H1 (cell line): ENCODE data around the gene PRDM1. TPM values are rescaled to one million over a fixed set of nuclear protein-coding genes. Genes with fewer than 3 reads are reported as not detected.

Experiments used
- CBX5 ChIP-seq: fragments of 300-800, 300-1000 bp; sonication (generic); IDR thresholded peaks from 2 replicates; pipeline ENCODE4 v1.7.1; 2016; ENCODE audit warnings: antibody characterized with exemption, low read length, low read depth
- GTF2F1 ChIP-seq: IDR thresholded peaks from 2 replicates; pipeline ENCODE4 v1.6.1; 2012; ENCODE audit warnings: low read depth, low read length, improper control_type of control experiment, borderline replicate concordance
- JUND ChIP-seq: IDR thresholded peaks from 2 replicates; pipeline ENCODE4 v1.6.1; 2011; ENCODE audit warnings: mild to moderate bottlenecking, improper control_type of control experiment, low read length
- SP4 ChIP-seq: IDR thresholded peaks from 2 replicates; pipeline ENCODE4 v1.6.1; 2012; ENCODE audit warnings: low read length, inconsistent platforms
- TAF7 ChIP-seq: optimal IDR thresholded peaks from 2 replicates; pipeline ENCODE3; 2011; ENCODE audit warnings: low read depth, mild to moderate bottlenecking, inconsistent platforms, low read length, moderate library complexity, borderline replicate concordance
- polyA plus RNA-seq, 7 experiments: library from polyadenylated mRNA; depleted of rRNA in 3 of 7; stranded (reverse) in 5 of 7; unstranded in 2 of 7; fragments of >200 nt in 5 of 7; fragments of 200-250 nt in 2 of 7; gene quantifications; 1 replicate in 5 of 7; 2 replicates in 1 of 7; 4 replicates in 1 of 7; pipeline versions ENCODE4 v1.2.1 to v1.2.3, GENCODE V29; 2011 to 2013; ENCODE audit warnings: missing spikeins in 2 of 7, mixed read lengths in 2 of 7
- total RNA-seq: library from RNA; stranded (reverse); fragmentation: NEBNext Ultra II Directional; extraction: Animal tissue kit (Norgen Biotek cat#: 25700); gene quantifications from 2 replicates; pipeline ENCODE4 v1.2.1, GENCODE V29; 2021
- TF ChIP-seq, protein P1 (sequence below): fragments of 300-600 bp; sonication (generic); IDR thresholded peaks from 2 replicates; pipeline ENCODE4 v1.7.1; 2012; ENCODE audit warnings: low read length, moderate library complexity, mild to moderate bottlenecking, inconsistent platforms; ENCODE audit not compliant: insufficient replicate concordance
- TF ChIP-seq, protein P2 (sequence below): IDR thresholded peaks from 2 replicates; pipeline ENCODE4 v1.6.1; 2011; ENCODE audit warnings: low read length, improper control_type of control experiment

PRDM1 gene
- total and polyA plus RNA-seq, 2 of the 8 experiments (the other 6 are each of a cell fraction or from before 2014, with no cell fraction given), result 0.21 to 0.74 TPM

DNA sequence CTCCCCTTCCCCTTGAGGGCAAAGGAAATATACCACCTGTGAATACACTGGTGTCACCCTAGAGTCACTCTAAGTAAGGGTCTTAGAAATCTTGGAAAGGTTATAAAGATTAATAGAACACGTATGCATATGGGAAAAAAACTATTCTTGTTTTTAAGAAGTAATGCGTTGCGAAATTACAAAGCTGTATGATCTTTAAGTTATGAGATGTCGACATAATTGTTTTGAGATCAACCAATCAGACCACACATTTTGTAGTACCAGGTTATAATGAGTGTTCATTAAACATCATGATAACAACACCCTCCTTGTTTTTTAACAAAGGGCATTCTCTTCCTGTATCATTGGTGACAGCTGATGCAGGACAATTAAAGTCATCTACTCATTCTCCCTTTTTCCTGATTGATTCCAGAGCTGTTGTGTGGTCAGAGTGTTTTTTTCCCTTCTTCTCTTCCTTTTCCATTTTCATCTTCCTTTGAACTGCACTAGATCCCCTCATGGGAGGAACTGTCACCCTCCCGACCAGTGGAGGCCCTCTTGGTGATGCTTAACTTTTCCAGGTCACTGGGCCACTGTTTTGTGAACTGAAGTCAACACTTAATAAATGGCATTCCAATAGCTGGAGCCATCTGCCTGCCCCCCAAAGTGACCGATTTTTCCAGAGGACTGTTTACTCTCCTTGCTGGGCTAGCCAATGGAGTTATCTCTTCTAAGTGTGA lies 37.0 kb downstream of the PRDM1 start (continued):
- TF ChIP-seq, protein P1, sequence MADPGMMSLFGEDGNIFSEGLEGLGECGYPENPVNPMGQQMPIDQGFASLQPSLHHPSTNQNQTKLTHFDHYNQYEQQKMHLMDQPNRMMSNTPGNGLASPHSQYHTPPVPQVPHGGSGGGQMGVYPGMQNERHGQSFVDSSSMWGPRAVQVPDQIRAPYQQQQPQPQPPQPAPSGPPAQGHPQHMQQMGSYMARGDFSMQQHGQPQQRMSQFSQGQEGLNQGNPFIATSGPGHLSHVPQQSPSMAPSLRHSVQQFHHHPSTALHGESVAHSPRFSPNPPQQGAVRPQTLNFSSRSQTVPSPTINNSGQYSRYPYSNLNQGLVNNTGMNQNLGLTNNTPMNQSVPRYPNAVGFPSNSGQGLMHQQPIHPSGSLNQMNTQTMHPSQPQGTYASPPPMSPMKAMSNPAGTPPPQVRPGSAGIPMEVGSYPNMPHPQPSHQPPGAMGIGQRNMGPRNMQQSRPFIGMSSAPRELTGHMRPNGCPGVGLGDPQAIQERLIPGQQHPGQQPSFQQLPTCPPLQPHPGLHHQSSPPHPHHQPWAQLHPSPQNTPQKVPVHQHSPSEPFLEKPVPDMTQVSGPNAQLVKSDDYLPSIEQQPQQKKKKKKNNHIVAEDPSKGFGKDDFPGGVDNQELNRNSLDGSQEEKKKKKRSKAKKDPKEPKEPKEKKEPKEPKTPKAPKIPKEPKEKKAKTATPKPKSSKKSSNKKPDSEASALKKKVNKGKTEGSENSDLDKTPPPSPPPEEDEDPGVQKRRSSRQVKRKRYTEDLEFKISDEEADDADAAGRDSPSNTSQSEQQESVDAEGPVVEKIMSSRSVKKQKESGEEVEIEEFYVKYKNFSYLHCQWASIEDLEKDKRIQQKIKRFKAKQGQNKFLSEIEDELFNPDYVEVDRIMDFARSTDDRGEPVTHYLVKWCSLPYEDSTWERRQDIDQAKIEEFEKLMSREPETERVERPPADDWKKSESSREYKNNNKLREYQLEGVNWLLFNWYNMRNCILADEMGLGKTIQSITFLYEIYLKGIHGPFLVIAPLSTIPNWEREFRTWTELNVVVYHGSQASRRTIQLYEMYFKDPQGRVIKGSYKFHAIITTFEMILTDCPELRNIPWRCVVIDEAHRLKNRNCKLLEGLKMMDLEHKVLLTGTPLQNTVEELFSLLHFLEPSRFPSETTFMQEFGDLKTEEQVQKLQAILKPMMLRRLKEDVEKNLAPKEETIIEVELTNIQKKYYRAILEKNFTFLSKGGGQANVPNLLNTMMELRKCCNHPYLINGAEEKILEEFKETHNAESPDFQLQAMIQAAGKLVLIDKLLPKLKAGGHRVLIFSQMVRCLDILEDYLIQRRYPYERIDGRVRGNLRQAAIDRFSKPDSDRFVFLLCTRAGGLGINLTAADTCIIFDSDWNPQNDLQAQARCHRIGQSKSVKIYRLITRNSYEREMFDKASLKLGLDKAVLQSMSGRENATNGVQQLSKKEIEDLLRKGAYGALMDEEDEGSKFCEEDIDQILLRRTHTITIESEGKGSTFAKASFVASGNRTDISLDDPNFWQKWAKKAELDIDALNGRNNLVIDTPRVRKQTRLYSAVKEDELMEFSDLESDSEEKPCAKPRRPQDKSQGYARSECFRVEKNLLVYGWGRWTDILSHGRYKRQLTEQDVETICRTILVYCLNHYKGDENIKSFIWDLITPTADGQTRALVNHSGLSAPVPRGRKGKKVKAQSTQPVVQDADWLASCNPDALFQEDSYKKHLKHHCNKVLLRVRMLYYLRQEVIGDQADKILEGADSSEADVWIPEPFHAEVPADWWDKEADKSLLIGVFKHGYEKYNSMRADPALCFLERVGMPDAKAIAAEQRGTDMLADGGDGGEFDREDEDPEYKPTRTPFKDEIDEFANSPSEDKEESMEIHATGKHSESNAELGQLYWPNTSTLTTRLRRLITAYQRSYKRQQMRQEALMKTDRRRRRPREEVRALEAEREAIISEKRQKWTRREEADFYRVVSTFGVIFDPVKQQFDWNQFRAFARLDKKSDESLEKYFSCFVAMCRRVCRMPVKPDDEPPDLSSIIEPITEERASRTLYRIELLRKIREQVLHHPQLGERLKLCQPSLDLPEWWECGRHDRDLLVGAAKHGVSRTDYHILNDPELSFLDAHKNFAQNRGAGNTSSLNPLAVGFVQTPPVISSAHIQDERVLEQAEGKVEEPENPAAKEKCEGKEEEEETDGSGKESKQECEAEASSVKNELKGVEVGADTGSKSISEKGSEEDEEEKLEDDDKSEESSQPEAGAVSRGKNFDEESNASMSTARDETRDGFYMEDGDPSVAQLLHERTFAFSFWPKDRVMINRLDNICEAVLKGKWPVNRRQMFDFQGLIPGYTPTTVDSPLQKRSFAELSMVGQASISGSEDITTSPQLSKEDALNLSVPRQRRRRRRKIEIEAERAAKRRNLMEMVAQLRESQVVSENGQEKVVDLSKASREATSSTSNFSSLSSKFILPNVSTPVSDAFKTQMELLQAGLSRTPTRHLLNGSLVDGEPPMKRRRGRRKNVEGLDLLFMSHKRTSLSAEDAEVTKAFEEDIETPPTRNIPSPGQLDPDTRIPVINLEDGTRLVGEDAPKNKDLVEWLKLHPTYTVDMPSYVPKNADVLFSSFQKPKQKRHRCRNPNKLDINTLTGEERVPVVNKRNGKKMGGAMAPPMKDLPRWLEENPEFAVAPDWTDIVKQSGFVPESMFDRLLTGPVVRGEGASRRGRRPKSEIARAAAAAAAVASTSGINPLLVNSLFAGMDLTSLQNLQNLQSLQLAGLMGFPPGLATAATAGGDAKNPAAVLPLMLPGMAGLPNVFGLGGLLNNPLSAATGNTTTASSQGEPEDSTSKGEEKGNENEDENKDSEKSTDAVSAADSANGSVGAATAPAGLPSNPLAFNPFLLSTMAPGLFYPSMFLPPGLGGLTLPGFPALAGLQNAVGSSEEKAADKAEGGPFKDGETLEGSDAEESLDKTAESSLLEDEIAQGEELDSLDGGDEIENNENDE, result no peak
- TF ChIP-seq CBX5 (no peak), JUND (no peak), GTF2F1 (no peak), SP4 (no peak), TAF7 (no peak)
- TF ChIP-seq, protein P2, sequence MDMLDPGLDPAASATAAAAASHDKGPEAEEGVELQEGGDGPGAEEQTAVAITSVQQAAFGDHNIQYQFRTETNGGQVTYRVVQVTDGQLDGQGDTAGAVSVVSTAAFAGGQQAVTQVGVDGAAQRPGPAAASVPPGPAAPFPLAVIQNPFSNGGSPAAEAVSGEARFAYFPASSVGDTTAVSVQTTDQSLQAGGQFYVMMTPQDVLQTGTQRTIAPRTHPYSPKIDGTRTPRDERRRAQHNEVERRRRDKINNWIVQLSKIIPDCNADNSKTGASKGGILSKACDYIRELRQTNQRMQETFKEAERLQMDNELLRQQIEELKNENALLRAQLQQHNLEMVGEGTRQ, result no peak
